D721Med (cell line): ENCODE results near the gene TPP1.

Experiments
- DNase-seq: peaks from one replicate; pipeline ENCODE4 v3.0.0; 2011; ENCODE audit warnings: low spot score; ENCODE audit not compliant: insufficient read length
- FAIRE-seq: peaks from 2 replicates; lab custom pipeline; 2011; peaks lifted over from hg19 to GRCh38; lab: Jason Lieb, UNC
- TF ChIP-seq, protein P1 (sequence below): IDR thresholded peaks from 2 replicates; pipeline ENCODE4 v1.5.1; 2012; ENCODE audit warnings: mild to moderate bottlenecking, control low read depth; ENCODE audit not compliant: insufficient read depth; ENCODE audit errors: missing control alignments

TPP1 gene

DNA sequence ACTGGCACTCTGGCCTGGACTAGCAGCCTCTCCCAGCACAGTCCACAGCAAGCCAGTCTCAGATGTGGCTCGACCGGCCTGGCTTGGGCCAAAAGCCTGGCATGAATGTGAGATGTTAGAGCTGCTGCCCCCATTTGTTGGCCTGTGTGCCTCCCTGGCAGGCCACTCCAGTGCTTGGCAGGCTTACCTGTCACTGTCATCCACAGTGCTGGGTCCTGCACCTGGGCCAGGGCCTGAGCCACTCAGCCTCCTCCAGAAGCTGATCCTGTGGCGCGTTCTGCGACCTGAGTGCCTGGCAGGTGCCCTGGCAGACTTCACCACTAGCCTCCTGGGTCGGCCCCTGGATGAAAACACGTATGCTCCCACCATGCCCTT lies 51.9 kb downstream of the TPP1 start:
- TF ChIP-seq, protein P1, sequence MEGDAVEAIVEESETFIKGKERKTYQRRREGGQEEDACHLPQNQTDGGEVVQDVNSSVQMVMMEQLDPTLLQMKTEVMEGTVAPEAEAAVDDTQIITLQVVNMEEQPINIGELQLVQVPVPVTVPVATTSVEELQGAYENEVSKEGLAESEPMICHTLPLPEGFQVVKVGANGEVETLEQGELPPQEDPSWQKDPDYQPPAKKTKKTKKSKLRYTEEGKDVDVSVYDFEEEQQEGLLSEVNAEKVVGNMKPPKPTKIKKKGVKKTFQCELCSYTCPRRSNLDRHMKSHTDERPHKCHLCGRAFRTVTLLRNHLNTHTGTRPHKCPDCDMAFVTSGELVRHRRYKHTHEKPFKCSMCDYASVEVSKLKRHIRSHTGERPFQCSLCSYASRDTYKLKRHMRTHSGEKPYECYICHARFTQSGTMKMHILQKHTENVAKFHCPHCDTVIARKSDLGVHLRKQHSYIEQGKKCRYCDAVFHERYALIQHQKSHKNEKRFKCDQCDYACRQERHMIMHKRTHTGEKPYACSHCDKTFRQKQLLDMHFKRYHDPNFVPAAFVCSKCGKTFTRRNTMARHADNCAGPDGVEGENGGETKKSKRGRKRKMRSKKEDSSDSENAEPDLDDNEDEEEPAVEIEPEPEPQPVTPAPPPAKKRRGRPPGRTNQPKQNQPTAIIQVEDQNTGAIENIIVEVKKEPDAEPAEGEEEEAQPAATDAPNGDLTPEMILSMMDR: no peak
- no peak for FAIRE-seq
- no peak for DNase-seq

DNA sequence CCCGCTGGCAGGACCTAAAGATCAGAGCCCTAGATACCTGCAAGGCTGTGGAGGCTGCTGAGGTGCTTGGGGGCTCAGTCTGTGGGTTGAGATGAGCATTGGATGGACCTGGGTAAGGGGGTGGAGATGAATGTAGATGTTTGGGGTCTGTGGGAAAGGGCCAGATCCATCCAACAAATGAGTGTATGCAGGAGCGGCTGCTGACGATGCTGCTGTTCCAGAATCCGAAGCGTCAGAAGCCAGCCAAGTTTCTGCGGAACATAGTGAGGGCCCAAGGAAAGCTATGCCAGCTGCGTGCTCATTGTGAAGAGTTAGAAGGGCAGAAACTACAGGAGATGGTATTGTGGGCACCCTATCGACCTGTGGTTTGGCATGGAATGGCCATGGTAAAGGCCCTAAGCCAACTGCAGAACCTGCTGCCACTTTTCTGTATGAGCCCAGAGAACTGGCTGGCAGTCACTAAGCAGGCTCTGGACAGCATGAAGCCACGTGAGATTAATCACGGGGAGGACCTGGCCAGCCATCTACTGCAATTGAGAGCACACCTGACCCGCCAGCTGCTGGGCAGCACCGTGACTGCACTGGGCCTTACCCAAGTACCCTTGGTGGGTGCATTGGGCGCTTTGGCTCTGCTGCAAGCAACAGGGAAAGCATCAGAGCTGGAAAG lies 52.4 kb downstream of the TPP1 start:
- FAIRE-seq: no peak
- TF ChIP-seq, protein P1: no peak

DNA sequence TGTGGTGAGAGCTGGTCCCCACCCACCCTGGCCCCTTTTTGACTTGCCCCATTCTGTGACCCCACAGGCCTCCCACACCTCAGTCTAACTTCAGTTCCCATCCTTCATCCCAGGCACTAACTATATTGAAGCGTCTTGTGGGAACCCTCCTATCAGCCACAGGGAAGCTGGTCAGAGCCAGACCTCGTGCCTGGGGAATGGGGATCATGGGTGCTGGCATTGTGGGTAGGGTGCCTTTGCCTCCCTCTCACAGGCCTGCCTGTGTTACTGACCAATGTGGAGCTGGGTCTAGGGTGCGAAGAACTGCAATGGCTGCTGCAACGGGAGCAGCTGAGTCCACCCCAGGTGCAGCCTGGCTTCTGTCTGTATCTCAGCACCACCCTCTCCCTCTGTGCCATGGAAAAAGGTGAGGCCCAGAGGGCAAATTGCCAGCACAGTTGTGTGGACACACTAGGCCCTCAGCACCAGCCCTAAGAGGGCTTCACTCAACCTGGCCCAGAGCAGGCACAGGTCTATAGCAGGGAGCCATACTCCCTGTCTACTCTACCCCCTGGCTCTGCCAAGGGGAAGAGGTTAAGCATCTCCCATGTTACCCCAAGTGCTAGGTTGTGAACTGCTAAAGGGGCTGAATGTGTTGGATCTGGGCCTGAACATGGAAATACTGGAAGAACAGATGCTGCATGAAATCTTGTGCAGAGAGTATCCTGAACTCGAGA lies 53.1 kb downstream of the TPP1 start:
- TF ChIP-seq, protein P1: no peak
- DNase-seq: no peak
- no peak for FAIRE-seq

More for the DNA sequence above, 52.4 kb downstream of the TPP1 start:
- DNase-seq: no peak

DNA sequence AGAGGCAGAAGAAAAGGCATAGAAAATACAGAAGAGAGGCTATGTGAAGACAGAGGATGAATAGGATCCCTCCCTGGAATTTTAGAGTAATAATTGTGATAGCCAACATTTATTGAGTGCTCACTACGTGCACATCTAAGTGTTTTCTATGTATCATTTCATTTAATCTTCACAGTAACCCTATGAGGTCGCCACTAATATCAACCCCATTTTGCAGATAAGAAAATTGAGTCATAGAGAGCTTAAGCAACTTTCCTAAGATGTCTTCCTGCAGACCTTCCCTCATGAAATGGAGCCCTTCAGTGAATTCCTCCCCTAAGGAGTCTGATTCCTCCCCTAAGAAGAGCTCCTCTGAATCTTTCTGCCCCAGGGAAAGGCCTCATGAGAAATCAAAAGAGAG lies 53.9 kb downstream of the TPP1 start:
- TF ChIP-seq, protein P1: no peak
- FAIRE-seq (no peak), DNase-seq (no peak)

DNA sequence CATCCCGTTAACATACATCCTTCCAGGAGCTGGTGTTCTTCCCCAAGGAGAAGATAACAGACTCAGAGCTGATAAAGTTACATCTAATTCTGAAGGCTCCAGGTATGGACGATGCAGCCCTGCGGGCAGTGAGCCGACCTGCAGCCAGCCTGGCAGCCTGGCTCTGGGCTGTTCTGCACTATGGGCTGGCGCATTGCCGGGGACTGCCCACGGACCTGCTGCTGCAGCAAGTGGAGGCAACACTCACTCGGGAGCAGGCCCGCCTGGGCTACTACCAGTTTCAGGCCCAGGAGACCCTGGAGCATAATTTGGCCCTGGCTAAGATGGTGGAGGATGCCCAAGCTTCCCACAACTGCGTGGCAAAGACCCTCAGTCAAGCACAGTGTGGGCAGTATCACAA lies 55.6 kb downstream of the TPP1 start:
- TF ChIP-seq, protein P1: no peak
- FAIRE-seq (no peak), DNase-seq (no peak)

DNA sequence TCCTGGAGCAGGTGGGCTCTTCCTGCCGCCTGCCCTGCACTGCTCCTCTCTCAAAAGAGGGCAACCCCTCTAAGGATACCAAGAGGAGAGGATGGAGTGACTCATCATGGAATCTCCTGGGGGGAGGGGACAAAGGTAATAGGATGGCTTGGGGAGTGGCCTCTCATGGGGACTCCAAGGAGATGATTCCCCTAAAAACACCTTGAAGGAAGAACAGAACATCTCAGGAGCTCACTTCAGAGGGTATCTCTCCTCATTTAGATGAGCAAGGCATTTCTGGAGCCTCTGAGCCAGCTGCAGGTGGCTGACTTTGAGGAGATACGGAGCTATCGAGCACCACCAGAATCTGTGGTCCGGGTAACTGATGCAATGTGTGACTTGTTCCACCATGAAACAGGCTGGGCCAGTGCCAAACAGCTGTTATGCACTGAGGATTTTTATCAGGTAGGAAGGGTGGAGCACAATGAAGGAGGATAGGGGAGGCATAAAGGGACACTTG lies 56.1 kb downstream of the TPP1 start:
- no peak for FAIRE-seq
- no peak for DNase-seq
- TF ChIP-seq, protein P1: no peak
